CD4-positive, alpha-beta T cell (primary cell): Measurements from ENCODE around the gene TRPV6. TPM values are rescaled to one million over a fixed set of nuclear protein-coding genes. Genes with fewer than 3 reads are reported as not detected.

Experiments
- ATAC-seq: fragments of 200-7000 bp; cut with Tn5 transposase; one replicate; pipeline ENCODE4 v1.10.0; 2022; ENCODE audit warnings: mild to moderate bottlenecking; ENCODE audit not compliant: poor library complexity
- CTCF ChIA-PET: fragments of 350-600 bp; sonication (Branson Sonifier 250); formaldehyde crosslinking; loops from one replicate; lab custom pipeline; 2021; ENCODE audit warnings: antibody characterized with exemption, inconsistent platforms; lab: Charles Lee
- POLR2A ChIA-PET: fragments of 350-600 bp; sonication (Branson Sonifier 250); formaldehyde crosslinking; loops from one replicate; lab custom pipeline; 2021; ENCODE audit warnings: antibody characterized with exemption, inconsistent platforms; lab: Charles Lee
- DNase-seq, 14 experiments: peaks; one replicate each; pipeline ENCODE4 v3.0.0-alpha.2; 2013 to 2020; ENCODE audit warnings: mixed read lengths in 2 of 14
- H3K27ac ChIP-seq, 2 donors: one replicate each; pipeline versions ENCODE4 v1.5.1 to v1.7.0; 2013; ENCODE audit warnings: low read length in 2 of 2, low read depth in 1 of 2, mild to moderate bottlenecking in 1 of 2
- H3K27me3 ChIP-seq, 2 experiments: 1 replicate in 1 of 2; 2 replicates in 1 of 2; pipeline versions ENCODE4 v1.6.1 to v1.7.0; 2013; ENCODE audit warnings: low read length in 2 of 2, control low read depth in 1 of 2, mild to moderate bottlenecking in 1 of 2, moderate library complexity in 1 of 2; ENCODE audit not compliant: insufficient read depth in 2 of 2, control insufficient read depth in 1 of 2
- H3K36me3 ChIP-seq: one replicate; pipeline ENCODE4 v1.6.1; 2013; ENCODE audit warnings: low read length, control low read depth; ENCODE audit not compliant: insufficient read depth
- H3K4me1 ChIP-seq: one replicate; pipeline ENCODE4 v1.6.1; 2013; ENCODE audit warnings: low read length, control low read depth; ENCODE audit not compliant: insufficient read depth
- H3K4me3 ChIP-seq: one replicate; pipeline ENCODE4 v1.5.1; 2013; ENCODE audit warnings: mild to moderate bottlenecking, low read length, moderate library complexity
- H3K9me3 ChIP-seq, 2 experiments: 1 replicate in 1 of 2; 2 replicates in 1 of 2; pipeline versions ENCODE4 v1.6.1 to v1.7.0; 2013; ENCODE audit warnings: low read length in 2 of 2, mild to moderate bottlenecking in 2 of 2, control low read depth in 1 of 2, moderate library complexity in 1 of 2; ENCODE audit not compliant: control insufficient read depth in 1 of 2, insufficient read depth in 1 of 2
- H3K27ac Mint-ChIP-seq: one replicate; pipeline ENCODE4 v1.8.0; 2020; ENCODE audit warnings: mixed read lengths
- H3K27me3 Mint-ChIP-seq: one replicate; pipeline ENCODE4 v1.8.0; 2021; ENCODE audit warnings: mixed read lengths
- H3K36me3 Mint-ChIP-seq: one replicate; pipeline ENCODE4 v1.8.0; 2021; ENCODE audit warnings: low read depth, mixed read lengths
- H3K4me1 Mint-ChIP-seq: one replicate; pipeline ENCODE4 v1.8.0; 2021; ENCODE audit warnings: low read depth, mixed read lengths
- H3K4me3 Mint-ChIP-seq: one replicate; pipeline ENCODE4 v1.8.0; 2020; ENCODE audit warnings: mild to moderate bottlenecking, mixed read lengths
- H3K9me3 Mint-ChIP-seq: one replicate; pipeline ENCODE4 v1.8.0; 2020; ENCODE audit warnings: mixed read lengths
- CTCF ChIP-seq: fragments of 200-600 bp; IDR thresholded peaks from one replicate; pipeline ENCODE4 v1.8.0; 2022; ENCODE audit warnings: antibody characterized with exemption, mild to moderate bottlenecking
- intact Hi-C, 2 experiments: fragments of 100-400 bp; cut with DNase I in 1 of 2; cut with micrococcal nuclease in 1 of 2; formaldehyde crosslinking; loops; one replicate each; pipeline versions ENCODE4 v1.15.1 to v1.9.0; 2023 to 2025; cut with DNase I, micrococcal nuclease
- total RNA-seq, 174 experiments: library from RNA in 2 of 174; stranded (reverse) in 2 of 174; gene quantifications; one replicate each; pipeline ENCODE4 v1.2.3 and lab custom pipeline; 2021 to 2026

TRPV6 gene
- total RNA-seq, 2 experiments from 2014 or later: not detected

GRCh38 chr7:142855114-142855743, 30.3 kb downstream of the TRPV6 start:
- ChIA-PET CTCF (interaction anchor here (1.1 to 2.2 kb wide), 6 partner anchors 10 to 509 kb away, joined by 3 to 11 read pairs (median 4); no protein-coding TSS in a partner anchor), POLR2A (interaction anchor here (0.9 to 3.5 kb wide), 14 partner anchors 9 to 516 kb away, joined by 3 to 40 read pairs (median 5); no protein-coding TSS in a partner anchor)
- H3K27ac Mint-ChIP-seq: peak overlapping the region; percentile 46
- no peaks in the 10 kb centered on the region for H3K27me3 ChIP-seq
- intact Hi-C loops: loop anchor here (2.0 to 10.0 kb wide), 4 partner anchors 148 to 530 kb away; partner anchors contain the start of genes CASP2 (in 1 of the 2), TMEM139 (in 1 of the 2) and ZYX (in 1 of the 2)
- H3K27me3 Mint-ChIP-seq: no peaks in the 10 kb centered on the region
- H3K9me3 Mint-ChIP-seq: no peaks in the 10 kb centered on the region
- H3K4me3 ChIP-seq: peak overlapping the region; percentile 57
- H3K36me3 ChIP-seq: no peaks in the 10 kb centered on the region
- H3K4me1 Mint-ChIP-seq: peaks cover 62% of the 10 kb centered on the region
- H3K4me3 Mint-ChIP-seq: peak overlapping the region; percentile 93
- H3K4me1 ChIP-seq: peaks cover 30% of the 10 kb centered on the region
- ATAC-seq (no peak), DNase-seq (peak in 2 of 14 experiments; percentile 15 to 20)
- peaks cover 11% of the 10 kb centered on the region for H3K36me3 Mint-ChIP-seq
- TF ChIP-seq CTCF: no peak
- no peaks in the 10 kb centered on the region for H3K9me3 ChIP-seq
- no peak overlapping the region for H3K27ac ChIP-seq

- ATAC-seq (peak; percentile 56), DNase-seq (peak; percentile 26 to 78 (median 58))
- Mint-ChIP-seq H3K4me1 (peaks cover 56% of the 10 kb centered on the region), H3K4me3 (peak within 1 kb of the TSS; percentile 95), H3K27me3 (no peaks in the 10 kb centered on the region), H3K36me3 (peaks cover 11% of the 10 kb centered on the region), H3K9me3 (no peaks in the 10 kb centered on the region), H3K27ac (peak within 1 kb of the TSS; percentile 85)
- Histone ChIP-seq H3K27me3 (no peaks in the 10 kb centered on the region), H3K9me3 (no peaks in the 10 kb centered on the region), H3K27ac (peak within 1 kb of the TSS; percentile 24 to 41), H3K36me3 (no peaks in the 10 kb centered on the region), H3K4me1 (peaks cover 30% of the 10 kb centered on the region), H3K4me3 (peak within 1 kb of the TSS; percentile 87)
- POLR2A ChIA-PET: interaction anchor here (0.8 to 3.5 kb wide), 17 partner anchors 8 to 528 kb away, joined by 3 to 40 read pairs (median 5); no protein-coding TSS in a partner anchor
- CTCF ChIA-PET: interaction anchor here (0.7 to 2.2 kb wide), 15 partner anchors 8 to 508 kb away, joined by 3 to 11 read pairs (median 3); no protein-coding TSS in a partner anchor
- no peak for TF ChIP-seq CTCF
- intact Hi-C loops: loop anchor here (1.0 to 10.0 kb wide), 7 partner anchors 42 to 530 kb away; partner anchors contain the start of genes CASP2 (in 1 of the 2), TMEM139 (in 1 of the 2) and ZYX (in 1 of the 2)
Measured at GRCh38 chr7:142854372-142855113, 31.0 kb downstream of the TRPV6 start, which contains the start of gene EPHB6. TSS of gene EPHB6 (plus strand) at chr7:142855076. CDS start at chr7:142863228, 8,152 bp downstream.
